ENCODE results near the gene TTC9B.

The TTC9B gene

DNA sequence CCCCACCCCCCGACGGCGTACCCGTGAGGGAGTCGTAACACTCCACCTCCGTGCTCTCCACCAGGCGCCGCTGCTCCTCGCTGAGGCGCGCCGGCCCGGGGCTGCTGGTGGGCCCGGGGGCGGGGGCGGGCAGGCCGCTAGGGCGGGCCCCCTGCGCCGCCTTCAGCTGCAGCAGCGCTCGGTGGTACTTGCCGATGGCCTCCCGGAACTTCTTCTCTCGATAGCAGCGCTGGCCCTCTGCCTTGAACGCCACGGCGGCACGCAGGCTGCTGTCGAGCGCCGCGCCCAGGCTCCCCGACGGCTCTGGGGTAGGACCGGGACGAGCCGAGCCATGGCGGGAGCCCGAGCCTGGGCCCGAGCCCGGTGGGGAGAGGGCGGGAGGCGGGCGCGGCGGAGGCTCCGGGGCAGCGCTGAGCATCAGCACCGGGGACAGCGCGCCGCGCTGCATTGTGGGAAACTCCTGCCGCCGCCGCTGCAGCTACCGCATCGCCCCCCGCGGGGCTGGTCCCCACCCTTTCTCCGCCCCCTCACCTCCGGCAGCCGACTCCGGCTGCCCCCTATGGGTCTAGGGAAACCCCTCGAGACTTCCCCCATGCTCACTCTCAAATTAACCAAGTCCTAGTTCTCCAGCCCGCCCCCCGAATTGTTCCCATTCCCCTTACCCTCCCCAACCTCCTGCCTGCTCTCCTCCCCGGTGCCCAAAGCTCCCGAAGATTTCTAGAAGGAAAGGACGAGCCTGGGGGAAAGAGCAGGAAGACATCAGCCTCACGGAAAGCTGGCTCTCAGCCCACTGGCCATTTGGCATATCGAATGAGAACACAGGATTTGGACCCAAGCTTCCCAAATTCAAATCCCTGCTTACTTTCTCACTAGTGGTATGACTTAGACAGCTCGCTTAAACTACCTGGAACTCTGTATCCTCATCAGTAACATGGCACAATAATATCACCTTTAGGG, at the start of gene TTC9B:
TTC9B (minus strand) TSS at position 451 of the 957 bp plus-strand sequence; CDS start at position 448, 3 bp downstream.
- peak; percentile 52 for DNase-seq (ENCODE audit: low spot score)

DNA sequence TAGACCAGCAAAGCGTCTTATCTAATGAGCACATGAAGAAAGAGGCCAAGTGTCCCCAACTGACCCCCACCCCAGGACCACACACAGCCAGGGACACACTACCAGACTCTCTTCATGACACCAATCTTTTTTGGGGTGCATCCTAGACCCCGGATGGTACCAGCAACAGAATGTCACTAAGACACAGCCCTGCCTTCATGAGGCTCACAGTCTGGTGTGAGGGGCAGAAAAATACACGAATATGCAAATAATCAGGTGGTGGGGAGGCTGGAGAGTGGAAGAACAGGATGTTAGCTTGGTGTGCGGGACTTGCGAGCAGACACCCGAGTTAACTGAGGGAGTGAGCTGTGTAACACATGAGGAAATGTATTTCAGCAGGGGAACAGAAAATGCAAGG, 49.4 kb upstream of the TTC9B start:
- DNase-seq (ENCODE audit: low spot score): no peak

DNA sequence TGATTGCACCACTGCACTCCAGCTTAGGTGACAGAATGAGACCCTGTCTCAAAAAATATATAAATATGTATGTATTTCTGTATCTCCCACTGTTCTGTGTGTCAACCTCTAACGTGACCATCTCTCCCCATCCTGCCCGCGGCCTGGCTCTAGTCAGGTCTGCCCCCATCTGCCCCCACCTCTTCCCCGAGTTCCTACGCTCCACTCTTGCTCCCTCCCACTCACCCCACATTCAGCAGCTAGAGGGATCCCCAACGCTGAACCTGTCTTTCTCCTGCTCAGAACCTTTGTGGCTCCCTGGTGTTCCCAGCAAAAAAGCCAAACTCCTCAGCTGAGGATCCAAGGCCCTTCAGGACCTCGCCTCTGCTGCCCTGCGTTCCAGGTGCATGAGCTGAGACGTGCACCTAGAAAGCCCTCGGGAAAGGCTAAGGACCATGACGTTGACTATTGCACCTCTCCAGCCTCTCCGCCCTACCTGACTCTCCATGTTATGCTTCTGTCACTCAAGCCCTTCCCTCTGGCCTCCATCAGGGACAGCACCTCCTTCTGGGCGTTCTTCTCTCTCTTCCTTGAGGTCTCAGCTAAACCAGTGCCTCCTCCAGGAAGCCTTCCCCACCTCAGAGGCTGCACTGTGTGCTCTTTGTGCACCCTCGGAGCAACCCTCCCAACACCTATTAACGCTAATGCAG, 48.9 kb upstream of the TTC9B start:
- no peak for DNase-seq (ENCODE audit: low spot score)

DNA sequence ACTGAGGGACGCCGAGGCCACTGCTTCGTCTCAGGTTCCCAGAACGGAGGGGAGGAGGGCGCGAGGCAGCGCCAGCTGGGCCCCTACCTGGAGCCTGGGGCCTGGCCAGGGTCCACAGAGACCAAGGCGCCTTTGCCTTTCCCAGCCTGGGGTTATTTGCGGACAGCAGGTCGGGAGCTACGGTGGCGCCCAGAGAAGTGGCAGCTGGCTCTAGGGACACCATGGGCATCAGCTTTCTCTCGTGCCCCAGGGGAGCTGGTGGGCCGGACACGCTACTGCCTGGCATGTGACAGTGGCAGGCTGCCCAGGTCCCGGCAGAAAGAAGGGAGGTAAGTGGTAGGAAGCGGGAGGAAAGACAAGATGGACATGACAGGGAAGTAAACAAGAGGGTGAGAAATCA, 47.9 kb upstream of the TTC9B start:
- DNase-seq (ENCODE audit: low spot score): no peak

DNA sequence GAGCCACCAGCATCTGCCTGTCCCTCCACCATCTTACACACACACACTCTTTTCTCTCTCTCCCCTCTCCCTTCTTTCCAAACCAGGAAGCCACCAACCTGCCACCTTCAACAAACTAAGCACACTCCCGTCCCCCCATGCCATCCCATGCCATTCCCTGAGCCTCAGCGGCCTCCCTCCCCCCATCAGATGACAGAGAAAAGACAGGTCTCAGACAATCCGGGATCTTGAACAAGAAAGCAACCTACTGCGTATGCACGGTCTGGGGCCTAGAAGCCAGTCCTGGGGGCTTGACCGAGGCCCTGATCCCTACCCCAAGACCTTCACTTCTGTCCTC, 47.5 kb upstream of the TTC9B start:
- DNase-seq (ENCODE audit: low spot score): no peak

DNA sequence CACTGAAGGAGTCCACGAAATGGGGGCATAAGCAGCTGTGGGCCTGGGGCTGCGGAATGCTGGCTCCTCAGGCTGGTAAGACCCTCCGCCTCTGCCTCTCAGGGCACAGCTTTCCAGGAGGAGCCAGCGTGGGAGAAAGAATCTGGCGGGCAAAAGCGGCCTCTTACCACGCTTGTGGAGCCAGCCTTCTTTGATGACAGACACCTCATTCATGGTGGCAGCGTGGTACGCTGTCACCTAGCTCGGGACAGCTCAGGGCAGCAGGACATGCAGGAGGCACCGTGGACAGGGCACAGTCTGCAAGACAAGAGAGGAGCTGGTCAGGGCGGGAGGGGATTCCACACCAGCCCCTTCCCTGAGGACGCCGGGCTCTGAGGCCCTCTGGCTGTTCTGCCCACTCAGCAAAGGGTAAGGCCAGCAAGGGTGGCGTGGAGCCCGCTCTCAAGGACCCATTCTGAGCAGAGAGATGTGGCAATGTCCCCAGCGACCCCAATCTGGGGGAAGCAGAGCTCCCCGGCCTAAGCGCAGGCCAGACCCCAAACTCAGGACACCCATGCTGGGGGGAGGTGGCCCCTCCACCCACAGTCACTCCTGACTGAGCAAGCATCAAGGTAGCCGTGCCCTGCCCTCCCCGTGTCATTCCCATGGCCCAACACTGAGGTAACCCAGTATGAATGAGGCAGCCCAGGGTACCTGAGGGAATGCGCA, 47.0 kb upstream of the TTC9B start:
- DNase-seq (ENCODE audit: low spot score): no peak

DNA sequence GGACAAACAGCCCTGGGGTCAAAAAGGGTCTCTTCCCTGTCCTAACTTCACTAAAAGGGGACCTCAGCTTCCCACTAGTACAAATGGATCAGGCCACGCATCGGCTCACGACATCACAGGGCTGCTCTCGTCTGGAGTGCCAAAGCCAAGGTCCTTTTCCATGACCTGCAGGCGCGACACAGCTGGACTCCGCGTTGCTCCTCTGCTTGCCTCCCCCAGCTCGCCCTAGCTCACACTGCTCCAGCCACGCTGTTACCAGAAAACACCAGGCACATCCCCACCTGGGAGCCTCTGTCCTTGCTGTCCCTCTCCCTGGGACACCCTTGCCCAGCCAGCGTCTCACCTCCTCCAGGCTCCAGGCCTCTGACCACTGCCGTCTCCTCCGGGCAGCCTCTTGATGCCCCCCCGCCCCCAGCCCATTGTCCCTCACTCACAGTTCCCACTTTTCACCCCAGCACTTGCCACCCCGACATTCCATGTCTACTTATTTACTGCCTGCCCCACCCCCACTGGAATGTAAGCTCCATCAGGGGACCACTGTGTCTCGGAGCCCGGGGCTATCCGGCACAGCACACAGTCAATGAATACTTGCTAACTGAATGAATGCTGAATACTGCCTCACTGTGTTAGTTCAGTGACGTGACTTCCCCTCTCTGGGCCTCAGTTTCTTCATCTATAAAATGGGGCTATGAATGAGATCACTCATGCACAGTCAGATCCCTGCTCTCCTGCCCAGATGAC, 46.3 kb upstream of the TTC9B start:
- no peak for DNase-seq (ENCODE audit: low spot score)

DNA sequence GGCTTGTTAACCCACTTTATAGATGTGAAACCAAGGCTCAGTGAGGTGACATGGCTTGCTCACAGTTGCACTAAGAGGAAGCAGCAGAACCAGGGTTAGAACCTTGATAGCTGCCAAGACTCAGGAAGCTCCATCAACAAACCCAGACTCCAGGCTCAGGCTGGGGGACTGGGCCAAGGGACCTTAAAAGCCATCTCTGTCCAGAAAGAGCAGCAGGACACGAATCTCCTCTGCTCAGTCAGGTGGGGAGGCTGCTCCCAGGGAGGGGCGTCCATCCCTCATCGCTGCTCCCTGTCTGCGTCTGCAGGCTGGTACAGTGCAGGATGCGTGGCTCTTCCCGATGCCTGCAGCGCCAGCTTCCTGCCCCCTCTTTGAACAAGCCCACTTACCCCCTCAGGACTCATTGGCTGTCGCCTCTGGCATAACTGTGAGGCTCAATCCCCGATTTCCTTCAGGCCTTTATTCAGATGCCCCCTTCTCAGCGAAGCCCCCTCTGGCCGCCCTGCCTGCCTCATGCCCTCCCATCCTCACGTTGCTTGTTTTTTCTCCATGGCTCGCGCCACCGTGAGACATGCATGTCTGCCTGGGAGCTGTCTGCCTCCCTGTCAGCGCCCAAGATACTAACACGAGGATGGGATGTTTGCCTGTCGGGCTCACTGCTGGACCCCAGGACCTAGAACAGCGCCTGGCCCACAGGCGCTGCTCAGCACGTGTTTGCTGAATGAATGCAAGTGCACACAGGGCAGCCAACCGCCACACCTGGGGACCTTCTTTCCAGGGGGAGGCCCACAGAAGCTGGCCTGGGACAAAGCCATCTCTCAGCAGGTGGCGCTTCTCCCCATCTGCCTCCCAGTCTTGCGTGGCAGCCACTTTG, 45.5 kb upstream of the TTC9B start:
- no peak for DNase-seq (ENCODE audit: low spot score)

DNA sequence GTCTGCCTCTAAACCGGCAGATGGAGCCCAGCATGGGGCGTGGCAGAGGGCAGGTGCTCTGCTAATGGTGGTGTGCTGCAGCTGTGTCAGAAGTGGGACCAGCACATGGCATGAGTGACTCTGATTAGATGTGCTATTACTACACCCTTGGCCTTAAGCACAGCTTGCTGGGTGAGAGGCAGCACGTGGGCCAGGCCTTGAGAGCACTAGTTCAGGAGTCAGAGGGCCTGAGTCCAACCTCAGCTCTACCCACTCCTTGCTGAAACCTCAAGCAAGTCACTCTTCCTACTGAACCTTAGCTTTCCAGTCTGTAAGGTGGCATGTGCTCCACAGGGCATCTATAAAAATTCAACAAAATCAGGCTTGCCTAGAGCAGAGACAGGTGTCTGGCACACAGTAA, 44.2 kb upstream of the TTC9B start:
- no peak for DNase-seq (ENCODE audit: low spot score)

DNA sequence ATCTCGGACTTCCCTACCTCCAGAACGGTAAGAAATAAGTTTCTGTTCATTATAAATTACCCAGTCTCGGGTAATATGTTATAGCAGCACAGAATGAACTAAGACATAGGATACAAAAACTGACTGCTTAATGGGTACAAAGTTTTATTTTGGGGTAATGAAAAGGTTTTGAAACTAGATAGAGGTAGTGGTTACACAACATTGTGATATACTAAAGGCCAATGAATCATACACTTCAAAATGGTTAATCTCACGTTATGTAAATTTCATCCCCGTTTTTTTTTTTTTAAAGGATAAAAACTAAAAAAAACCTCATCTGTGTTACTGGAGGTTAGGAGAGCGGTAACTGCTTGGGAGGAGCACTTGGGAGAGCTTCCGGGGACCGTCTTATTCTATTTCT, 43.4 kb upstream of the TTC9B start:
- DNase-seq (ENCODE audit: low spot score): no peak

DNA sequence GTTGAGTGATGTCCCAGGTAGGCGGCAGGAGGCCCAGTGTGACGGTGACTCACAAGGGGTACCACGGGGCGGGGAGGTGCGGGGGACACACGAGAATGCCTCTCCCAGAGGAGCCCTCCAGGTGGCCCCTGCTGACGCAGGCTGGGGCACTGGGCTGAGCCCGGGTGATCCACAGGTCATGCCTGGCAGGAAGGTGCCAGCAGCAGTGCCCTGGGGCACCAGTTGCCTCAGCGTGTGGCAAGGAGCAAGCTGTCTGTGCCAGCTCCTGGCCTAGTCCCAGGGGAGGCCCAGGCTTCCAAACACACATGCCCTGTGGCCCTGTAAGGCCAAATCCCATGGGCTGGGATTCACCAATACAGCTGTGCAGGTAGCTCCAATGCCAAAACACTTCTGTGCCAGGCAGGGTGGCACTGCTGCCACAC, 38.9 kb upstream of the TTC9B start:
- DNase-seq (ENCODE audit: low spot score): no peak

DNA sequence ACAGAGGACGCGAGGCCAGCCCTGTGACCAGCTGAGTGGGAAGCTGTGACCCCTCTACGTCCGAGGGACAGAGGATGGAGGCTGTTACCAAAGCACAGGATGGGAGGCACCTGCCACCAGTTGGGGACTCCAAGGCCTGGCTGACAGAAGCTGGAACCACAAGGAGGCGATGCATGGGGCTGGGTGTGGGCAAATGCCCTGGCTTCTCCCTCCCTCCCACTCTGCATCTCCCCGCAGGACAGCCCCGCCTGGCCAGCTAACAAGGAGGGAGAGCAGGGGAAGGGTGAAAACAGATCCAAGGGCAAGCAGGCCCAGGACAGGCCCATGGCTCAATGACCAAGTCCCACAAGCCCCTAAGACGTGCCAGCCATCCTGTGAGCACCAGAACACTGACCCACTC, 38.3 kb upstream of the TTC9B start:
- DNase-seq (ENCODE audit: low spot score): no peak

DNA sequence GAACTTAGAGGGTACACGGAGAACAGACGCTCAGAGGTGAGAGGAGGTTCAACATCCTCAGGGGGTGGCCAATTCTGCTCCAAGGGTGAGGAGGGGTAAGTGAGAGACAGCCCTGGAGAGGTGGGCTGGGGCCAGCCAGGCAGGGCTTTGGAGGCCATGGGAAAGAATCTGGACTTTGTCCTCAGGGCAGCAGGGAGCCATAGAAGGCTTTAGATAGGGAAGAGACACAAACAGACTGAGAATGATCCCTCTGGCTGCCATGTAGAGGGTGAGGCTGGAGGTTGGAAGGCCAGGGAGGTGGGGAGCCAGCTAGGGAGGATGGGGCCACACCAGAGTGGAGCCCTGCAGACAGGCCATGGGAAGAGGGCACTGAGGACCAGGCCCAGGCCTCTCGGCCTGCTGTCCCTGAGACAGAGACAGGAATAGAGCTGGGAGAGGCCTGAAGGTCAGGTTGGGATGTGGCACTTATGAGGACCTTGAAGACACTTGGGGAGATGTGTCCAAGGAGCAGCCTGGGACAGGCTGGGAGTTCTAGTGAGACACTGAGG, 37.5 kb upstream of the TTC9B start:
- no peak for DNase-seq (ENCODE audit: low spot score)

DNA sequence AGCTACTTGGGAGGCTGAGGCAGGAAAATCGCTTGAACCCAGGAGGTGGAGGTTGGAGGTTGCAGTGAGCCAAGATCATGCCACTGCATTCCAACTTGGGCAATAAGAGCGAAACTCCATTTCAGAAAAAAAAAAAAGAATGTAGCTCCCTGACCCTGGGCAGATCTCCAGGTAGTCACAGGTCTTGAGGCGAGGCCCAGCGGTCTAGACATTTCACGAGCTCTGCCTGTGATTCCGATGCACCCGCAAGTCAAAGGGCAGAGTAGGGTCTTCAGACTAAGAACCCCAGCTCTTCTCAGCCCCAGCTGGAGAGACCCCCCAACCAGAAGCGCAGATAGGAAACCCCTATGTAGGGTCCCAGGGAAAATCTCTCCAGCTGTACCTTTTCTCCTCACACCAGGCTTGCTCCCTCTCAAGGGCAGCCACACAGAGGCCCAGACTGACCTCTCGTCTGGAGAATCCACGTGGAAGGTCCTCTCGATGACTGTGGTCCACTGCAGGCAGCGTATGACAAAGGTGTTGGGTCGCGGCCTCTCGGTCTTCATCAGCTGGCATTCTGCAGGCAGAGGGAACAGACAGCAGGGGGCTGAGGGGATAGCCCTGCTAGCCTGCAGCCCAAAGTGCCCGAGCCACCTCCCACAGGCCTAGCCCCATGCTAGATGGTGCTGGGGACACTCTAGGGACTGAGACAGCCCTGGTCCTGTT, 36.7 kb upstream of the TTC9B start:
- DNase-seq (ENCODE audit: low spot score): no peak

DNA sequence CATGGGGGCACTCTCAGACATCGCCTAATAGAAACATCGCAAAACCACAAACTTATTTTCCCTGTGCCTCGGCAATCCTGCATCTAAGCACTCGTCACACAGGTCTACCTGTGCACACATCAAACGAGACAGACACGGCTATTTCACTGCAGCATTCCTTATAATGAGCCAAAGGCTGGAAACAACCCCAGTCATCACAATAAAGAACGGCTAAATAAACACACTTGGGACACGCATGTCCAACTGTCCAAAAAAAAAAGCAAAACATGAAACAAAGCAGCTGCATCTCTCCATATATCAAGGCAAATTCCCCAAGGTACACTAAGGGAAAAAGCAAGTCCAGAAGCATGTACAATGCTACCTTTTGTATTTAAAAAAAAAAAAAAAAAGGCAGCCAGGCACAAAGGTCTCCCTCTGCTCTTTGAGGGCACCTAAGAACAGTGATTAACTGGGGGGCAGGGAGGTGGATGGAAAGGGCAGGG, 35.5 kb upstream of the TTC9B start:
- no peak for DNase-seq (ENCODE audit: low spot score)

DNA sequence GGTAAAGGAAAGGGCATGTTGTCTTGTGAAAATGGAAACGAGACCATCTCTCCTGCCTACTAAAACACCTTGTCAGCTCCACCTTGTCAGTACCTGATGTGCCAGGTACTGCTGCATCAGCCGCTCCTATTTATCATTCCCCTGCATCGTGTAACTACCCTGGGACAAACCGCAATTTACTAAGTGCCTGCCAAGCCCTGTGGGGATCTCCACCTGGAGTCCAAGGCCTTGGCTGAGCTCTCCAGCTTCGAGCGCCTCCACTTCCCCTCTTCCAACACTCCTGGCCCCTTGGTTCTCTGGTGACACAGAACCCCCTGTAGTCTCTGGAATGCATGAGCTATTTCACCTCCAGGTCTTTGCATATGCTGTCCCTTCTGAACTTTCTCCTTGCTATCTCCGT, 34.2 kb upstream of the TTC9B start:
- DNase-seq (ENCODE audit: low spot score): no peak

DNA sequence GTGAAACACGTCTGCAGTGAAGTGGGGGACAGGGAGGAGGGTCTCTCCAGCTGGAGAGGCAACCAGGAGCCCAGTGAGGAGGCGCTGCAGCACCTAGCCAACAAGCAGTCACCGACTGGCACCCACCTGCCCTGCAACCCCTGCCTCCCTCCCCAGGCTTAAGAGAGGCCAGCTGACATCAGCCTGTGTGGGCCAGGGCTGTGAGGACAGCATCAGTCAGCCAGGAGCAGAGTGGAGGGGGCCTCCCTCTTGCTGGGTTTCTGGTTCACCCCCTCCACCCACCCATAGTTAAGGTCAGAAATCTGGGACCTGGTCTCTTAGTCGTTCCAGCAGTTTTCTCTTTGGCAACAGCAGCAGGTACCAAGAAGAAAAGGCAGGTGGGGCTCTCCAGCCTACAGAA, 33.8 kb upstream of the TTC9B start:
- no peak for DNase-seq (ENCODE audit: low spot score)

DNA sequence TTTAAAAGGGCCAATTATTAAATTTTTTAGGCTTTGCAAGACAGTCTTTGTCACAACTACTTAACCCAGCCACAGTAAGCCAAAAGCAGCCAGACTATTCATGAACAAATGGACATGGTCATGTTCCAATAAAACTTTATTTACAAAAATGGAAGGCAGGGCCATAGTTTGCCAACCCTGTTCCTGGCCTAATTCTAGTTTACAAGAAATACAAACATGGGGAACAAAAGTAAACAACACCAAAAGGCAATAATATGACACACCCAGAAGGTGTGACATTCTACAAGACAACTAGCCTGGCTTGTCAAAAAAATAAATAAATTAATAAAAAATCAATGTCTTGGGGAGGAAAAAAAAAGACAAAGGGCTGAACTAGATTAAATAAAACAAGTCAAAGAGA, 33.1 kb upstream of the TTC9B start:
- DNase-seq (ENCODE audit: low spot score): no peak

DNA sequence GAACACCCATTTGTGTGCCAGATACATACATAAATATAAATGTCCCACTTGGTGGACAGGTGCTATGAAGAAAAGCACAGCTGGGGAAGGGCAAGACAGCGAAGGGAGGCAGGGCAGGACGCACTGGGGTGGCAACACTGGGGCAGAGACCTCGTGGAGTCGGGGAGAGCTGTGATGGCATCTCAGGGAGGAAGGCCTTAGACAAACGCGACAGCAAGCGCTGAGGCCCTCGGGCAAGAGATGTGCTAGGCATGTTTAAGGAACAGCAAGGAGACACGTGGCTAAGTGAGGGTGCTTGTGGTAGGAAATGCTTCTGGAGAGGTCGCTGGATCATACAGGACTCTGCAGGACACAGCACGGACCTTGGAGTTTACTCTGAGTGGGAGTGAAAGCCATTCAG, 31.6 kb upstream of the TTC9B start:
- no peak for DNase-seq (ENCODE audit: low spot score)

DNA sequence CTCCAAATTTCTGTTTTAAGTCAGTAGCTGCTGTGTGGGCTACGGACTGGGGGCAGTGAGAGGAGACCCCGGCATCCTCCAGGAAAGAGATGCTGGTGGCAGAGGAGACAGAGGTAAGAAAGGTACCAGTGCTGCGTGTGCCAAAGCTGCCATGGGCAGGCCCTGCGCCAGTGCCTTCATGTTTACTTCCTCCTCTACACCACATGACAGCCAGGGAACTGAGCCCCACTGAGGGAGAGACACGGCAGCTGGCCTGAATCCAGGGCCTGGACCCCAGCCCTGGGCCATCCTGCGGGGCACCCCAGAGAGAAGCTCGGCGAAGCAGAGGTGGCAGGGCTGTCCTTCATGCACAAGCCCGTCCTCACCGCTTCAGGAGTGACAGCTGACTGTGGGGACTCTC, 31.0 kb upstream of the TTC9B start:
- DNase-seq (ENCODE audit: low spot score): no peak

Measured in hepatic stellate cell (primary cell).